VCaP (cell line): ENCODE results near the gene DDAH1.

Experiments used
- H3K27ac ChIP-seq: fragments of 450-650 bp; 2 replicates; pipeline ENCODE4 v1.5.1; 2017
- CTCF ChIP-seq: fragments of 450-650 bp; conservative IDR thresholded peaks from 2 replicates; pipeline ENCODE4 v1.5.1; 2017; ENCODE audit warnings: mild to moderate bottlenecking, moderate library complexity

The DDAH1 gene

GRCh38 chr1:85334962-85335361 is 130.0 kb downstream of the DDAH1 start:
- no peak overlapping the region for H3K27ac ChIP-seq
- TF ChIP-seq CTCF: no peak

- H3K27ac ChIP-seq: no peak overlapping the region
- no peak for TF ChIP-seq CTCF
Observed at GRCh38 chr1:85333186-85333585, 131.8 kb downstream of the DDAH1 start.

GRCh38 chr1:85332575-85332974 is 132.4 kb downstream of the DDAH1 start:
- H3K27ac ChIP-seq: no peak overlapping the region
- no peak for TF ChIP-seq CTCF

GRCh38 chr1:85330711-85331290 is 134.2 kb downstream of the DDAH1 start:
- no peak for TF ChIP-seq CTCF
- H3K27ac ChIP-seq: no peak overlapping the region

GRCh38 chr1:85330214-85330631 is 134.7 kb downstream of the DDAH1 start:
- no peak overlapping the region for H3K27ac ChIP-seq
- no peak for TF ChIP-seq CTCF

- H3K27ac ChIP-seq: no peak overlapping the region
- no peak for TF ChIP-seq CTCF
Observed at GRCh38 chr1:85328713-85329397, 136.1 kb downstream of the DDAH1 start.

GRCh38 chr1:85327759-85328158 is 137.2 kb downstream of the DDAH1 start:
- no peak for TF ChIP-seq CTCF
- no peak overlapping the region for H3K27ac ChIP-seq
